PC-3 (cell line): ENCODE measurements around the gene PIGH. TPM values are rescaled to one million over a fixed set of nuclear protein-coding genes. Genes with fewer than 3 reads are reported as not detected.

Experiments
- ATAC-seq: fragments of 200-7000 bp; cut with Tn5 transposase; 2 replicates; pipeline ENCODE4 v1.9.1; 2020; ENCODE audit warnings: mild to moderate bottlenecking, moderate library complexity
- BruUV-seq: library from RNA; stranded (reverse); fragments of 400-500 nt; replicated peaks from 2 replicates; lab custom pipeline; 2021; lab: Mats Ljungman, UMichigan
- CTCF ChIA-PET: fragments of 300-600 bp; sonication (Branson Sonifier 250); formaldehyde crosslinking; loops from one replicate; lab custom pipeline; 2022; ENCODE audit warnings: antibody characterized with exemption; lab: Charles Lee
- POLR2A ChIA-PET: fragments of 300-600 bp; sonication (Branson Sonifier 250); formaldehyde crosslinking; loops from one replicate; lab custom pipeline; 2022; ENCODE audit warnings: antibody characterized with exemption; ENCODE audit not compliant: unreplicated experiment; lab: Charles Lee
- DNase-seq: peaks from one replicate; pipeline ENCODE4 v3.0.0-alpha.2; 2015
- H2AFZ ChIP-seq: fragments of 300-600 bp; sonication (generic); 2 replicates; pipeline ENCODE4 v1.6.0; 2016; ENCODE audit warnings: antibody characterized with exemption, low read length
- H3F3A ChIP-seq: fragments of 300-600 bp; sonication (generic); one replicate; pipeline ENCODE4 v1.6.0; 2017; ENCODE audit warnings: antibody characterized with exemption, low read length, control low read depth, mild to moderate bottlenecking; ENCODE audit not compliant: unreplicated experiment
- H3K27ac ChIP-seq: fragments of 300-600 bp; sonication (generic); 2 replicates; pipeline ENCODE4 v1.5.1; 2016; ENCODE audit warnings: mild to moderate bottlenecking, low read length
- H3K27me3 ChIP-seq: fragments of 300-600 bp; sonication (generic); 2 replicates; pipeline ENCODE4 v1.6.1; 2016; ENCODE audit warnings: low read length, mixed read lengths
- H3K36me3 ChIP-seq: fragments of 300-600 bp; sonication (generic); 2 replicates; pipeline ENCODE4 v1.6.1; 2016; ENCODE audit warnings: low read depth, mixed run types, low read length, mixed read lengths
- H3K4me1 ChIP-seq: fragments of 300-600 bp; sonication (generic); 2 replicates; pipeline ENCODE4 v1.5.1; 2016; ENCODE audit warnings: low read length; ENCODE audit not compliant: insufficient read depth
- H3K4me2 ChIP-seq: fragments of 300-600 bp; sonication (generic); 2 replicates; pipeline ENCODE4 v1.6.0; 2016; ENCODE audit warnings: low read length
- H3K4me3 ChIP-seq: fragments of 300-600 bp; sonication (generic); 2 replicates; pipeline ENCODE4 v1.5.1; 2016; ENCODE audit warnings: mild to moderate bottlenecking, low read length, mixed read lengths
- H3K79me2 ChIP-seq: fragments of 300-600 bp; sonication (generic); 2 replicates; pipeline ENCODE4 v1.6.1; 2017; ENCODE audit warnings: low read length, mixed read lengths
- H3K9ac ChIP-seq: fragments of 300-600 bp; sonication (generic); 2 replicates; pipeline ENCODE4 v1.6.0; 2016; ENCODE audit warnings: mild to moderate bottlenecking, low read length
- H3K9me2 ChIP-seq: fragments of 300-600 bp; sonication (generic); replicated peaks from 2 replicates; pipeline ENCODE4 v1.6.1; 2016; ENCODE audit warnings: mixed run types, low read length, mixed read lengths
- H3K9me3 ChIP-seq: fragments of 300-600 bp; sonication (generic); 2 replicates; pipeline ENCODE4 v1.6.1; 2016; ENCODE audit warnings: low read length, mixed read lengths
- H4K20me1 ChIP-seq: fragments of 300-600 bp; sonication (generic); 2 replicates; pipeline ENCODE4 v1.6.1; 2016; ENCODE audit warnings: low read length, mixed read lengths
- EZH2 ChIP-seq: fragments of 300-600 bp; sonication (generic); IDR thresholded peaks from one replicate; pipeline ENCODE4 v1.6.1; 2017; ENCODE audit warnings: antibody characterized with exemption, mild to moderate bottlenecking, low read length; ENCODE audit not compliant: unreplicated experiment
- EZH2phosphoT487 ChIP-seq: fragments of 300-600 bp; sonication (generic); IDR thresholded peaks from 2 replicates; pipeline ENCODE4 v1.6.1; 2018; ENCODE audit warnings: mild to moderate bottlenecking, antibody characterized with exemption, low read length, borderline replicate concordance
- intact Hi-C: fragments of 100-400 bp; cut with micrococcal nuclease; formaldehyde crosslinking; loops from 2 replicates; pipeline ENCODE4 v1.9.0; 2023
- total RNA-seq: library from RNA; depleted of rRNA; stranded (reverse); fragments of >200 nt; gene quantifications from 2 replicates; pipeline ENCODE4 v1.2.3, GENCODE V29; 2014
- TF ChIP-seq, protein P1 (sequence below): fragments of 300-600 bp; sonication (generic); conservative IDR thresholded peaks from 2 replicates; pipeline ENCODE4 v1.5.1; 2017; ENCODE audit warnings: antibody characterized with exemption, low read depth, mild to moderate bottlenecking, low read length

The PIGH gene
- total RNA-seq, 1 experiment from 2014 or later, result 66.4 TPM

DNA sequence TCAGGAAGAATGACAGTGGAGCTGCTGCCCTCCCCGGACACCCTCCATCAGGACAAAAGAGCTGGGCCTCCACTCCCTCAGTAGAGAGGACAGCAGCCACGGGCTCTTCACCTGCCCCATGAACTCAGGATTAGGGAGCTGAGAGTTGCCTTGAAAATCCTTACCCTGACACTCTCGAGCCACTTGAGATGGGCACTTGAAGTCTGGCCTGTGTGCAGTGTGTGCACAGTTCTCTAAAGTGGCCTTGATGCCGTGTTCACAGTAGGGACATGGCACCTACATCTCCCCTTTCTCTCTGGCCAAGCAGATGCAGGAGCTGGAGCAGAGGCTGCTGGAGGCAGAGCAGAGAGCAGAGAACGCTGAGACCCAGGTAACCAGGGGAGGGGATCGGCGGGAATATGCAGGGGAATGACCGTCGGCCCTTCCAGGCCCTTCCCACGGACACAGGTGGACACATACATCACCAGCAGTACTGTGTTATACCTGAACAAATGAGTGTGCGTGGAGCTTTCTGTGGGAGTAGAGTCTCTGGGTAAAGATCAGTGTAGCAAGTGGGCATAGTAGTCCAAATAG lies 44.5 kb downstream of the PIGH start:
- H3K4me1 ChIP-seq, result no peaks in the 10 kb centered on the region
- no peaks in the 10 kb centered on the region for H4K20me1 ChIP-seq
- CTCF ChIA-PET, result no interaction called here
- H3K9me2 ChIP-seq, result no peaks in the 10 kb centered on the region
- no peaks in the 10 kb centered on the region for H3K27me3 ChIP-seq
- no peaks in the 10 kb centered on the region for H3K9me3 ChIP-seq
- no peak overlapping the region for H3K4me3 ChIP-seq
- H3K9ac ChIP-seq, result no peak overlapping the region
- no peaks in the 10 kb centered on the region for H3K36me3 ChIP-seq
- no peak for ATAC-seq
- no peak for TF ChIP-seq EZH2
- TF ChIP-seq, protein P1, sequence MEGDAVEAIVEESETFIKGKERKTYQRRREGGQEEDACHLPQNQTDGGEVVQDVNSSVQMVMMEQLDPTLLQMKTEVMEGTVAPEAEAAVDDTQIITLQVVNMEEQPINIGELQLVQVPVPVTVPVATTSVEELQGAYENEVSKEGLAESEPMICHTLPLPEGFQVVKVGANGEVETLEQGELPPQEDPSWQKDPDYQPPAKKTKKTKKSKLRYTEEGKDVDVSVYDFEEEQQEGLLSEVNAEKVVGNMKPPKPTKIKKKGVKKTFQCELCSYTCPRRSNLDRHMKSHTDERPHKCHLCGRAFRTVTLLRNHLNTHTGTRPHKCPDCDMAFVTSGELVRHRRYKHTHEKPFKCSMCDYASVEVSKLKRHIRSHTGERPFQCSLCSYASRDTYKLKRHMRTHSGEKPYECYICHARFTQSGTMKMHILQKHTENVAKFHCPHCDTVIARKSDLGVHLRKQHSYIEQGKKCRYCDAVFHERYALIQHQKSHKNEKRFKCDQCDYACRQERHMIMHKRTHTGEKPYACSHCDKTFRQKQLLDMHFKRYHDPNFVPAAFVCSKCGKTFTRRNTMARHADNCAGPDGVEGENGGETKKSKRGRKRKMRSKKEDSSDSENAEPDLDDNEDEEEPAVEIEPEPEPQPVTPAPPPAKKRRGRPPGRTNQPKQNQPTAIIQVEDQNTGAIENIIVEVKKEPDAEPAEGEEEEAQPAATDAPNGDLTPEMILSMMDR, result no peak
- no peak for TF ChIP-seq EZH2phosphoT487
- no peak for DNase-seq
- H2AFZ ChIP-seq, result no peak overlapping the region
- H3K79me2 ChIP-seq, result no peaks in the 10 kb centered on the region
- no TSS peak for BruUV-seq
- intact Hi-C loops, result no loop called here
- no peak overlapping the region for H3K4me2 ChIP-seq
- no peak overlapping the region for H3K27ac ChIP-seq
- no peaks in the 10 kb centered on the region for H3F3A ChIP-seq
- POLR2A ChIA-PET, result no interaction called here

DNA sequence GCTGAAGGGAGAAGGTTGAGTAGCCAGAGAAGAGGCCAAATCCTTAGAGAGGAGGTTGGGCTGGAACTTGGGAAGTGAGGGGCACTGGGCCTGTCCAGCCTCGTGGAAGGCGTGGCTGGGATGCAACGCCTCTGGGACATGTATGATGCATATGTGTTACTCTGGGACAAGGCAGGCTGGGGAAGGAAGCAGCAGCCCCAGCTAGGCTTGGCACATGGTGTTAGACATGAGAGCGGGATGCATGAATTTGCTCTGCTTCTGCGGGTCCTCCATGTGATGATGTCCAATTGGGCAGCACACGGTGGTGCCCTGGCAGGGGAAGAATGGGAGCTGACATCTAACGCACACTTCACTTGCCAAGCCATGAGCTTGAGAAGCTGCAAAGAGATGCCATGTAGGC lies 45.7 kb downstream of the PIGH start:
- H3K79me2 ChIP-seq, result no peaks in the 10 kb centered on the region
- no peaks in the 10 kb centered on the region for H3K9me3 ChIP-seq
- no peak overlapping the region for H3K27ac ChIP-seq
- no peaks in the 10 kb centered on the region for H3K27me3 ChIP-seq
- TF ChIP-seq, protein P1, result no peak
- no peak for TF ChIP-seq EZH2
- no peak for DNase-seq
- ATAC-seq, result no peak
- H3F3A ChIP-seq, result no peaks in the 10 kb centered on the region
- BruUV-seq, result no TSS peak
- no peaks in the 10 kb centered on the region for H3K9me2 ChIP-seq
- H4K20me1 ChIP-seq, result no peaks in the 10 kb centered on the region
- H3K36me3 ChIP-seq, result no peaks in the 10 kb centered on the region
- no peak overlapping the region for H2AFZ ChIP-seq
- intact Hi-C loops, result no loop called here
- ChIA-PET POLR2A (interaction anchor here (0.7 kb wide), 1 partner anchor 177 kb away, joined by 5 read pairs; no protein-coding TSS in a partner anchor), CTCF (interaction anchor here (1.3 kb wide), 1 partner anchor 27 kb away, joined by 6 read pairs; no protein-coding TSS in a partner anchor)
- no peak overlapping the region for H3K9ac ChIP-seq
- H3K4me2 ChIP-seq, result no peak overlapping the region
- no peak overlapping the region for H3K4me3 ChIP-seq
- H3K4me1 ChIP-seq, result no peaks in the 10 kb centered on the region

DNA sequence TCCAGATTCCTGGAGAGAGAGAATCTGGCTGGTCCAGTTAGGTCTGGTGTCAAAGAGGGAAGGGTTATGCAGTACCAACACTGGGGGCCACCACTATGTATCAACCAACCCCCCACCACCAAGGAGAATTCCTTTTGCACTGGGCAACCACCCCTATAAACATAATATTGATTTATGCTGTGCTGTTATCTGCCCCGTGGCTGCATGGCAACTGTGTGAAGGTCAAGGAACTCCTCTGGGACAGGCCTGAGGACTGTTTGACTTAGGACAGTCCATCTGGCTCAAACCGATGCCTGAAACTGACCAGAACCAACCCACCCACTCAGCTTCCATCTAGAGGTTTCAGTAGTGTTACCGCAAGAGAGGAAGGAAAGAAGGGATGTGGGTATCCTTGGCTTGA lies 46.5 kb downstream of the PIGH start:
- no peak overlapping the region for H3K4me2 ChIP-seq

More for the DNA sequence above, 46.5 kb downstream of the PIGH start:
- no peaks in the 10 kb centered on the region for H3K27me3 ChIP-seq
- no peaks in the 10 kb centered on the region for H3K9me2 ChIP-seq
- BruUV-seq, result no TSS peak
- H3K36me3 ChIP-seq, result no peaks in the 10 kb centered on the region
- H2AFZ ChIP-seq, result no peak overlapping the region
- intact Hi-C loops, result no loop called here
- H3K79me2 ChIP-seq, result no peaks in the 10 kb centered on the region
- H3F3A ChIP-seq, result no peaks in the 10 kb centered on the region
- POLR2A ChIA-PET, result no interaction called here
- H4K20me1 ChIP-seq, result no peaks in the 10 kb centered on the region
- no peak overlapping the region for H3K9ac ChIP-seq
- DNase-seq, result no peak
- no peak for ATAC-seq
- no peak overlapping the region for H3K27ac ChIP-seq
- no peaks in the 10 kb centered on the region for H3K4me1 ChIP-seq
- H3K9me3 ChIP-seq, result no peaks in the 10 kb centered on the region
- TF ChIP-seq, protein P1, result no peak
- no peak for TF ChIP-seq EZH2
- no peak for TF ChIP-seq EZH2phosphoT487
- CTCF ChIA-PET, result no interaction called here
- no peak overlapping the region for H3K4me3 ChIP-seq
